ENCODE measurements around the gene ATP5F1E.

GRCh38 chr20:59068534-59068933, 36.4 kb upstream of the ATP5F1E start:
- TF ChIP-seq ZBTB7A (IDR thresholded peaks at IDR 0.05; ENCODE audit: low read depth): no peak
- TF ChIP-seq CEBPB (IDR thresholded peaks at IDR 0.05): no peak
